Activated CD8-positive, alpha-beta memory T cell treated with anti-CD3 and anti-CD28 coated beads, Interleukin-2, amount 50 U/mL, for 24 hours (primary cell): ENCODE data around the gene HOATZ.

ENCODE experiments used
- DNase-seq: peaks from one replicate; pipeline ENCODE4 v3.0.0-alpha.2; 2020; ENCODE audit errors: extremely low read depth

The HOATZ gene

GRCh38 chr11:111522426-111522825 lies 7.8 kb downstream of the HOATZ start:
- no peak for DNase-seq

DNA sequence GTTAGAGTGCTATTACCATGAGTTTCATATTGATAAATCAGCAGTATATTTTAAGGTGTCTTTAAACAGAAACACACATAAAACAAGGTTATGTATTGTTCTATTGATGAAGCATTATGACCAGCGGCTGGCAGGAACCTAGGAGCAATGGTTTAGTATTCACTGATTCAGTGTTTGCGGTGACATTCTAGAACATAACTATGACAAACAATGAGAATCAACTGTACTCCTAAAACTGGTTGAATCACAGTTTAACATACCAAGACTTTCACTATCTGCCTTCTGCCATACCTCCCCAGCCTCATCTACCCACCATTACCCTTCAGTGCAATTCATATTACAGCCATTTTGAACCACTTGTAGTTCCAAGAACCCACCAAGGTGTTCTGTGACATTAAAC lies 8.8 kb downstream of the HOATZ start:
- DNase-seq = no peak

GRCh38 chr11:111524056-111524455 lies 9.5 kb downstream of the HOATZ start:
- DNase-seq = no peak

- no peak for DNase-seq
Observed at GRCh38 chr11:111525456-111525855, 10.9 kb downstream of the HOATZ start.

GRCh38 chr11:111526501-111526900 lies 11.9 kb downstream of the HOATZ start:
- DNase-seq = no peak

GRCh38 chr11:111527279-111527678 lies 12.7 kb downstream of the HOATZ start:
- DNase-seq = no peak

GRCh38 chr11:111528557-111528956 lies 14.0 kb downstream of the HOATZ start:
- no peak for DNase-seq

DNA sequence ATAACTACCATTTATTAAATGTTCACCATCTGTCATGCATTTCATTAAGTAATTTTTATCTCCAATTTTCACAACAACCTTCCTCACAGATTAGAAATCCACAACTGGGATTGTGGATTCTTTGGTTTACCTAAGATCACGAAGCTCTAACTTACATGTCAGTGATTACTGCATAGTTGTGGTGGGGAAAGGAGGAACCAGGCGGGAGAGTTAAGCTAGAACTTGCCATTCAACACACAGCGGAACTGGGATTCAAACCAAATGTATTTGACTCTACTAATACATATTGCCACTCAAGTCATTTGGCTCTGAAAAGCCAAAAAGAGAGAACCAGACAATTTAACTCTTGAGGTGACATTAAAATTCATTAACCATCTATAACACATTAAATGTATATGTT lies 15.5 kb downstream of the HOATZ start:
- DNase-seq = no peak

GRCh38 chr11:111531136-111531535 lies 16.6 kb downstream of the HOATZ start:
- no peak for DNase-seq

- peak; percentile 40 for DNase-seq
Observed at GRCh38 chr11:111531687-111532364, 17.2 kb downstream of the HOATZ start.

DNA sequence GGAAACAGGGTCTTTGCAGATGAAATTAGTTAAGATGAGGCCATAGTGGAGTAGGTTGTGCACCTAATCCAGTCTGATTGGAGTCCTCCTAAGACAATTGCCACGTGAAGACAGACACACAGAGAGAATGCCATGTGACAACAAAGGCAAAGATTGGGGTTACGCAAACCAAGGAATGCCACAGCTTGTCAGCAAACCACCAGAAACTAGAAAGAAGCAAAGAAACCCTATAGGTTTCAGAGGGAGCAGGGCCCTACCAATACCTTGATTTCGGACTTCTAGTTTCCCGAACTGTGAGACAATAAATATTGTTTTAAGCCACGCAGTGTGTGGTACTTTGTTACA lies 17.8 kb downstream of the HOATZ start:
- no peak for DNase-seq

GRCh38 chr11:111535281-111535680 lies 20.7 kb downstream of the HOATZ start:
- no peak for DNase-seq

GRCh38 chr11:111537336-111537860 lies 22.8 kb downstream of the HOATZ start:
- DNase-seq = no peak

DNA sequence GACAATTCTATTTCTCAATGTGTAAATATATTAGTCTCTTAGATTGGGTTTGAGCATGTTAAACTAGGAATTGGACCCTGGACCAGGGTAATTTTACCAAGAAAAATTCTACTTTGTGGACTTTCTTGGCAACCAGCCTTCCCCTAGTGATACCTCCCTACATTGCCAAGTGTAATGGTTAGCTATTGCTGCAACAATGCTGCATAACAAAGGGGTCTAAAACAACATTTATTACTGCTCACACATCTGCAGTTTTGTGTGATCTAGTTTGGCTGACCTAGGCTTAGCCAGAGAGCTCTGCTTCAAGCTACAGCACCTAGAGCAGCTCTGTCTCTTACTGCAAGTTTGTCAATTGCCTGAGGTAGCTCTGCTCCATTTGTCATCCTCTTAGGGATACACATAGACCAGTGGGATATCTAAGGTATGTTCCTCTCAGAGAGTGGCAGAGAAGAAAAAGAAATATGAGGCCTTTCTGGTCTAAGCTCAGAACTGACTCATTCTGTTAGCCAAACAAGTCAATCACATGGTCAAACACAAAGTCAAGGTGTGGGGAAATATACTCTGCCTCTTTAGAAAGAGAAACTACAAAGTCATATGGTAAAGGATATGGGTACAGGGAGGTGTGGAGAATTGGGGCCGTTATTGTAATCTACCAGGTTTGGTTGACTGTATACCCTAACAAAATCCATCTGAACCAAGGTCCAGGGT lies 24.0 kb downstream of the HOATZ start:
- DNase-seq = no peak

DNA sequence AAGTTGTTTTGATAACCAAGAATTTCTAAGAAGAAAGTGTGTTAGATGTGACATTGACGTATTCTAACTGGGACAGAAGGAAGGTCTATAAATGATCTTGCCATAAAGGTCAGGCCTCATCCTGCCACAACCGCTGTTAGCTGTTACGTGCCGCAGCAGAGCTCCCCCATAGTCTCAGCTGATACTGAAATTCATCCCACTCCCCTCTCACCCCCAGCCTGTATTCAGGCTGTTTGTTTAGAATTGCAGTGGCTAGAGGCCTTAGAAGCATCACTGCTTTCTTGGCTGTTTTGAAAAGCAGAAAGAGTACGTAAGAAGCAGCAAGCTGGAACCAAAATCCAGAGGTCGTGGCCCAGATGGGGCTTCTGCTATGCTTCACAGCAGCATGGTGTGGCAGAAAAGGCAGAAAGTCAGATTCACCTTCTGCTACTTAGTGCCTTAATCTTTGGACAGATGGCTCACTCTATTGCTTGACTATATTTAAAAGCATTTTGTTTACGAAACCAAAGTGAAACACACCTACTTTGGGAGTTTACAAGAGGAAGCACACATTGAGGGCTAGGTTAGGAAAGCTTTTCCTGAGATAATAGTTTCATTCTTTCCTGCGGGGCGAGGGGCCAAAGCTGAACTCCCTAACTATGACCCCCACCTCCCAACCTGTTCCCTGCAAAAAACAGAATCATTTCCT lies 25.0 kb downstream of the HOATZ start:
- no peak for DNase-seq

- DNase-seq = no peak
Observed at GRCh38 chr11:111540114-111540936, 25.7 kb downstream of the HOATZ start, which contains the start of gene LAYN. Gene LAYN, plus strand, starts transcription at chr11:111540720. Its CDS starts 124 bp downstream, at chr11:111540844.

GRCh38 chr11:111540937-111541253 lies 26.3 kb downstream of the HOATZ start:
- DNase-seq = no peak

DNA sequence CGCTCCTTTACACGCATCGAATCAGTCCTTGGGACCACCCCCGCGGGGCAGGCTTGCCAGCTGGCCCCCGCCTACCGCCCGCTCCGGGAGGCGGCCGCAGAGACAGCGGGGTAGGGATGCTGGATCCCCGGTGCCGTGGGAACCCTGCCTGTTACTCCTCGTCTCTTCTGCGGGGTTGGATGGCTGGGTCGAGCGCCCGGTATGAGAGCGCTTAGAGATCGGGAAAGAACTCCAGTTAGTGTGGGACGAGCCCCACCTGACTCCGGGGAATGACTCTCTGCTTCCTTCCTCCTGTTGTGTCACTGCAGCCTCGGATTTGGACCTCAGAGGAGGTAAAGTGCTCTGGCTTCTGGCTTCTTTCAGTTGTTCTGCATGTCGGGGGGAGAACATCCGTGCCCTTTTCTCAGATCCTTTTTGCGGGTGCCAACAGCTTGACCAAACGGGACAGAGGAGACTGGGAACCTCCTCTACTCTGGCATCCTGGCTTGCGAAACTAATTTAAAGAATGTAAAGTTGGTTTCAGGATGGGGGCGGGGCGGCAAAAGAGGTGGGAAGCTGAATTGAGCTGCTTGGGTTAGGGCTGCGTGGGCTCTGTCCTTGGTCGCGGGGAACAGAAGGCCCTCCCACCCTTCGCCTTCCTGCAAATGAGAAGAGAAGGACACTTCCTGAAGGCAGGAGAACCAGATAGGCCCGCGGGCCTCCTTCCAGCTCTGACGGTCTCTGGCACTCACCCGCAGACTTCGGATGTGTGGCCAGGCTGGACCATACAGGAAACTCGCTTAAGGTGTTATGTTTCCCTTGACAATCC lies 26.9 kb downstream of the HOATZ start:
- no peak for DNase-seq

GRCh38 chr11:111542606-111543275 lies 28.2 kb downstream of the HOATZ start:
- DNase-seq = no peak

DNA sequence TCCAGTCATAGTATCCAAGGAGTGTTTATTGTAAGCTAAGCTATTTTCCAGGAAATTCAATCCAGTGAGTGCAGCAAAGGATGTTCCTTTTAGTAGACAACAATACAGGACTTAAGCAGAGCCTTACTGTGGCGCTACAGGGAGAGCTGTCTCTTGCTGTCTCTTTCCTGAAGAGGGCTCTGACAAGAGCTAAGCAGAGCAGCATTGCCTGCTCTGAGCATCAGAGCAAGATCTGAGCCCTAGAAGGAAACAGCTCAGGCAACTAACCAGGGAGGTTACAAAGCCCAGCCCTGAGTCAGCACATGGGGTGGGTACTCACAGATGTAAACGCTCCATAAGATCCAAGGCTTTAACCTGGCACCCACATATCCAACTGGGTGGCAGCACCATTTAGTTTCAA lies 33.9 kb downstream of the HOATZ start:
- no peak for DNase-seq
